GM19043 (cell line): ENCODE data around the gene PYDC1.
"Not testable (repeated sequence)": the region's sequence is repeated elsewhere in the genome, so short reads cannot be mapped to it uniquely, and the experiment has no call there.

Experiments
- ATAC-seq: cut with Tn5 transposase; IDR thresholded peaks from one replicate; pipeline ENCODE4 v1.9.1; 2021; ENCODE audit warnings: low read depth; ENCODE audit not compliant: unreplicated experiment

Gene PYDC1

DNA sequence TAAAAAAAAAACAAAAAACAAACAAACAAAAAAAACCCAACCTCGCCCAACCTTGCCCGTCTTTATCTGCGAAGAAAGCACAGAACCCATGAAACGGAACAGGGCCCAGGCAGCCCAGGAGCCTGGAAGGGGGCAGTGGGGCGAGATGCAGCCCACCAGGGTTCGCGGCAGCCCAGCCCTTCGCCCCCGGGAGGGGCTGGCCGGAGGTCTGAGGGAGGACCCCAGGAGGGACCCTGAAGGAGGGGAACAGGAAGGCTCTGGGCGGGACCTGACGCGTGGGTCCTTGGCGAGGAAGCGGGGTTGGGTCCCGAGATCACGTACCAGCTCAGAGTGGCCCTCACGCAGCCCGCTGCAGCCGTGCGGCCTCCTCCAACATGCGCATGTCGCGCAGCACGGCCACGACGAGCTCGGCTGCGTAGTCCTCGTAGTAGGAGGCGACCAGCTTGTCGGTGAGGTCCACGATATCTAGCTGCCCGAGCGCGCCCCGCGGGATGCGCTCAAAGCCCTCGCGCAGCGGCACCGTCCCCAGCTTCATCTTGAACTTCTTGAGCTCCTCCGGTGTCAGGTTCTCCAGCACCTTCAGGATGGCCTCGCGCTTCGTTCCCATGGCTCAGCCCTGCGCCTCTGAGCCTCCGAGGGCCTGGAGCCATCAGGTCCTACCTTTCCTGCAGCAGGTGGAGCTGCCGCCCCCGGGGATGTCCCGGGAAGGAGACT lies at the start of gene PYDC1:
Gene PYDC1 (minus strand): TSS at position 714 of the 714 bp plus-strand sequence. CDS start 107 bp downstream, at position 607.
- no peak for ATAC-seq

- ATAC-seq: peak; percentile 88
Measured at GRCh38 chr16:31265329-31266245, 48.7 kb upstream of the PYDC1 start.

DNA sequence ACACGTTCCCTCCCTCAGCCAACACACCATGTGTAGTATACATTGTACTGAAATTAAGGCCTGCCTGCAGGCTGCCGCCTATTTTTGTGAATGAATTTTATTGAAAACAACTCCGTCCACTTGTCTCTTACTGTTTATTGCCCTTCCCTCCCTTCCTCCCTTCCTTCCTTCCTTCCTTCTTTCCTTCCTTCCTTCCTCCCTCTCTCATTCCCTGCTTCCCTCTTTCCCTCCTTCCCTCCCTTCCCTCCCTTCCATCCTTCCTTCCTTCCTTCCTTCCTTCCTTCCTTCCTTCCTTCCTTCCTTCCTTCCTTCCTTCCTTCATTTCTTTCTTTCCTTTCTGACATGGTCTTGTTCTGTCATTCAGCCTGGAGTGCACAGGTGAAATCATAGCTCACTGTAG lies 45.1 kb upstream of the PYDC1 start:
- ATAC-seq: no peak

GRCh38 chr16:31260136-31260931 lies 43.4 kb upstream of the PYDC1 start:
- no peak for ATAC-seq

DNA sequence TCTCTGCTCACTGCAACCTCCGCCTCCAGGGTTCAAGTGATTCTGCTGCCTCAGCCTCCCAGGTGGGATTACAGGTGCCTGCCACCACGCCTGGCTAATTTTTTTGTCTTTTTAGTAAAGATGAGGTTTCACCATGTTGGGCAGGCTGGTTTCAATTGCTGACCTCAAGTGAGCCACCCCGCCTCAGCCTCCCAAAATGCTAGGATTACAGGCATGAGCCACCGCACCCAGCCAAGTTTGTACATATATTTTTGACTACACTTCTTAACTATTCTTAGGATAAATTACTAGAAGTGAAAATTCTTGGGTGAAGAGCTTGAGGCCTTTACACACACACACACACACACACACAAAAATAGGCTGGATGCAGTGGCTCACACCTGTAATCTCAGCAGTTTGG lies 41.4 kb upstream of the PYDC1 start:
- no peak for ATAC-seq

GRCh38 chr16:31256466-31256865 lies 39.5 kb upstream of the PYDC1 start:
- ATAC-seq: no peak

GRCh38 chr16:31253642-31254045 lies 36.7 kb upstream of the PYDC1 start:
- no peak for ATAC-seq

GRCh38 chr16:31251435-31251834 lies 34.5 kb upstream of the PYDC1 start:
- no peak for ATAC-seq

DNA sequence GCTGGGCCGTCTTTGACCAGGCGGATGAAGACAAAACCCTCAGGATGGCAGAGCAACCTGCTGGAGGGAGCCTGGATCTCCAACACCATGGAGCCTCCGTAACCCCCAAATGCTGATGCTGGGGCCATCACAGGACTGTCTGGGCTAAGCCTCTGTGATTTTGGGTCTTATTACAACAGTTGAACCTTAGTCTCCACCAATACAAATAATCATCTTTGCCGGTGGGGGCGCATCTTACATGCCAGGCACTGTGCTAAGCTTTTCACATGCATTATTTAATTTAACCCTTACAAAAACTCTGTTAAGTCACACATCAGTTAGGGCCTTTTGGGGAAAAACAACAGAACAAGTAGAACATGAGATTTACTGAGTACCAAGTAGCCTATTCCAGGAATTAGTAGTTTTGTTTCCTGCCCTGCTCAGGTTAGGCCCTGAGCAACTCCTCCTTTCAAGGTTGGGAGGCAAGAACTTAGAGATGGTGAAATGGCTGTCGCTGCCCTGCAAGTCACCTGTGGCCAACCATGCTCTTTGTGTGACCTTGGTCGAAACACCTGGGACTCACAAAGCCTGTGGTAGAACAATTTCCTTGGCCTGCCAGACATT lies 33.9 kb upstream of the PYDC1 start:
- no peak for ATAC-seq

DNA sequence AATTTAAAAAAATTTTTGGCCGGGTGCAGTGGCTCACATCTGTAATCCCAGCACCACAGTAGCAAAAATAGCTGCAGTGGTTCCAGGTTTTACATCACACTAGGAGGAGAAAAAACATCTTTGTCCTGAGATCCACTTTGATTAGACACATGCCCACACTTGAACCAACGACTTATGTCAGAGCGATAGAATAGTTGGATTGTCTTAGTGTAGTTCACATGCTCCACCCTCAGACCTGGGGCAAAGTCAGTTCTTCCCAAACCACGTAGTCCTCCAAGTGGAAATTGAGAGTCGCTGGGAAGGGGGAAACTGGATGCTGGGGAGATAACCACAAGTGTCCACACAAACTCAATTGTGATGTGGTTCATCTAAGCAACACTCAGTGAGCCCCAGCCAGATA lies 31.4 kb upstream of the PYDC1 start:
- ATAC-seq: no peak

DNA sequence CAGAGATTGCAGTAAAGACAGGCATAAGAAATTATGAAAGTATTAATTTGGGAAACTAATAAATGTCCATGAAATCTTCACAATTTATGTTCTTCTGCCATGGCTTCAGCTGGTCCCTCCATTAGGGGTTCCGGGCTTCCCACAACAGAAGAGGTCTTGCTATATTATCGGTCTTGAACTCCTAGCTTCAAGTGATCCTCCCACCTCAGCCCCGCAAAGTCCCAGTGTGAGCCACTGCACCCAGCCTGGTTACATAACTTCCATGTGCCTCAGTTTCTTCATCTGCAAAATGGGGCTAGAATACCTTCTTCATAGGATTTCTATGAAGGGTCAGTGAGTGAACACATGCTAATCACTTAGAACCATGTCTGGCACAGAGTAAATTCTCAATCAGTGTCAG lies 29.4 kb upstream of the PYDC1 start:
- ATAC-seq: no peak

DNA sequence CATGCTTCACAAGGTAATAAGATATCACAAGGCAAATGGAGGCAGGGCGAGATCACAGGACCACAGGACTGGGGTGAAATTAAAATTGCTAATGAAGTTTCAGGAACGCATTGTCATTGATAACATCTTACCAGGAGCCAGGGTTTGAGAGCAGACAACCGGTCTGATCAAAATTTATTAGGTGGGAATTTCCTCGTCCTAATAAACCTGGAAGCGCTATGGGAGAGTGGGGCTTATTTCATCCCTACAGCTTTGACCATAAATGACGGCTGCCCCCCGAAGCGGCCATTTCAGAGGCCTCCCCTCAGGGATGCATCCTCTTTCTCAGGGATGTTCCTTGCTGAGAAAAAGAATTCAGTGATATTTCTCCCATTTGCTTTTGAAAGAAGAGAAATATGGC lies 28.7 kb upstream of the PYDC1 start:
- not testable (repeated sequence) for ATAC-seq

- no peak for ATAC-seq
Measured at GRCh38 chr16:31243734-31244670, 27.1 kb upstream of the PYDC1 start.

DNA sequence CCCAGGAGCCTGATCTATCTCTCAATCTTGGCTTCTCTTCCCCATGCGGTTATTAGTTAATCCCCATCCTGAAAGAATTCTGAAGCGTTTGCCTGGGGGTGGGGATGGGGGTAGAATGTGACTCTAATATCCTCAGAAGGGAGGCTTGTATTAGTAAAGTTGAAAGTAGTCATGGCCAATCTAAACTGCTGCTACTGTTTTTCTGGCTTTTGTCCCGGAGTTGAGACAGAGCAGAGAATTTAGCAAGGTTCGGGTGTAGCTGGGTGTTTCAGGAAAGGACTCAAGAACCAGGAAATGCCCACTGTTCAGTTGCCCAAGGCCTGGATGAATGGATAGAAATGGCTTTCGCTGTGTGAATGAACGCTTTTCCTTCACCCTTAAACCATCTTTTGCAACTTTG lies 25.3 kb upstream of the PYDC1 start:
- no peak for ATAC-seq

DNA sequence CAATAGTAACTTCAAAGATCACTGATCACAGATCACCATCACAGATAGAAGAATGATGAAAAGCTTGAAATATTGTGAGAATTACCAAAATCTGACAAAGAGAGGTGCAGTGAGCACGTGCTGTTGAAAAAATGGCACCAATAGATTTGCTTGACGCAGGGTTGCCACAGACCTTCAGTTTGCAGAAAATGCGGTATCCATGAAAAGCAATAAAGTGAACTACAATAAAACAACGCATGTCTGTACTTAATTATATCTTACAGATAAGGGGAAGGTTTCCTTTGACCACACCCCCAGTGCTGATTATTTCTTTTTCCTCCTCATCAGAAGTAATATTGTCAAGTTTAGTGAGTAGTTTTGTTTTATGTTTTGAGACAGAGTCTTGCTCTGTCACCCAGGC lies 21.1 kb upstream of the PYDC1 start:
- no peak for ATAC-seq

DNA sequence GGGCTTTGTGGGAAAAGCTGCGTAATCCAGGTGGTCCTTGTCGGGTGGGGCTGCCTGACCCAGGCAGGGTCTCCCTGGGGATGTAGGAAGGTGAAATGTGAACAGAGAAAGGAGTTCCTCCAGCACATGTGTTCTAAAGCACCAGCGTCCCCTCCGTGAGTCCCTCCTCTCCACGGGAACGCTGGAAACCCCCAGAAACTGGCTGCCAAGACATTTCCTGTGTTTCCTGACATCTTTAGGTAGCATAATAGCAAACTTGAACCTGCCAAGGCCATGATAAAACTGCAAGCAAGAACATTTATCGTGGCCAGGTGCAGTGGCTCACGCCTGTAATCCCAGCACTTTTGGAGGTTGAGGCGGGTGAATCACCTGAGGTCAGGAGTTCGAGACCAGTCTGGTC lies 12.6 kb upstream of the PYDC1 start:
- no peak for ATAC-seq

- no peak for ATAC-seq
Measured at GRCh38 chr16:31228206-31228605, 11.3 kb upstream of the PYDC1 start.

DNA sequence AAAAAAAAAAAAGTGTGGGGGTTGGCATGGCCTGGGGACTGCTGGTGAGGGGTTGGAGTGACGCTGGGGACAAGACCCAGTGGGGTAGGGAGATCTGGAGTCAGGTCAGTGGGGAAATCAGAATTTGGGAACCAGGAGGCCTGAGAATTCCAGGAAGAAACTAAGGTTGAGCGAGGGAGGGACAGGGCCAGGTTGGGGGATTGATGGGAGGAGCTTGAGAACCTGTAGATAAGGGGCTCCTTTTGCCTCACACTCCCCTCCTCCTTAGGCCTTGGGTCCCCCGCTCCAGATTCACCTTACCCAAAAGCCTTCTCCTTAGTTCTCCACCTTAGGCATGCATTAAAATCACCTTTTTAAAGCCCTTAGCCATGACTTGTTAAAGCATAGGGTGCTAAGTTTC lies 8.3 kb upstream of the PYDC1 start:
- ATAC-seq: no peak

DNA sequence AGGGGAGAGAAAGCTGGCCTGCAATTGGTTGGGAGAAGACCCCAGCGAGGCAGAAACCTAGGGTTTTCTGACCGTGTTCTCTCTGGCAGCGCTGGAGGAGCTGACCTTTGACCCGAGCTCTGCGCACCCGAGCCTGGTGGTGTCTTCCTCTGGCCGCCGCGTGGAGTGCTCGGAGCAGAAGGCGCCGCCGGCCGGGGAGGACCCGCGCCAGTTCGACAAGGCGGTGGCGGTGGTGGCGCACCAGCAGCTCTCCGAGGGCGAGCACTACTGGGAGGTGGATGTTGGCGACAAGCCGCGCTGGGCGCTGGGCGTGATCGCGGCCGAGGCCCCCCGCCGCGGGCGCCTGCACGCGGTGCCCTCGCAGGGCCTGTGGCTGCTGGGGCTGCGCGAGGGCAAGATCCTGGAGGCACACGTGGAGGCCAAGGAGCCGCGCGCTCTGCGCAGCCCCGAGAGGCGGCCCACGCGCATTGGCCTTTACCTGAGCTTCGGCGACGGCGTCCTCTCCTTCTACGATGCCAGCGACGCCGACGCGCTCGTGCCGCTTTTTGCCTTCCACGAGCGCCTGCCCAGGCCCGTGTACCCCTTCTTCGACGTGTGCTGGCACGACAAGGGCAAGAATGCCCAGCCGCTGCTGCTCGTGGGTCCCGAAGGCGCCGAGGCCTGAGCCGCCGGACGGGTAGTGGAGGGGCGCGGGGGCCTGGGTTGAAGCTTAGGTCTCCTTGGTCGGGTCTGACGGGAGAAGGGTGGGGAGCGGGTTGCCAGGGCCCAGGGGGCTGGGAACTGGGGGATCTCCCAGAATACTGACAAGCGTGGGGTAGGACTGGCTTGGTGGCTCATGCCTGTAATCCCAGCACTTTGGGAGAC lies 7.4 kb upstream of the PYDC1 start:
- ATAC-seq: no peak
